Brain microvascular endothelial cell (primary cell): Measurements from ENCODE around the gene ZNF594.

ENCODE experiments used
- DNase-seq: peaks from one replicate; pipeline ENCODE4 v3.0.0-alpha.2; 2020
- H3K27ac ChIP-seq: fragments of 250-450 bp; sonication (Bioruptor Pico); 2 replicates; pipeline ENCODE4 v1.5.1; 2020; ENCODE audit warnings: mild to moderate bottlenecking, moderate library complexity
- H3K27me3 ChIP-seq: fragments of 250-450 bp; sonication (Bioruptor Pico); replicated peaks from 2 replicates; pipeline ENCODE4 v1.5.1; 2020; ENCODE audit warnings: mild to moderate bottlenecking
- H3K36me3 ChIP-seq: fragments of 250-450 bp; sonication (Bioruptor Pico); replicated peaks from 2 replicates; pipeline ENCODE4 v1.5.1; 2020; ENCODE audit warnings: mild to moderate bottlenecking
- H3K4me3 ChIP-seq: 2 replicates; pipeline ENCODE4 v1.5.1; 2011; ENCODE audit warnings: low read depth, mild to moderate bottlenecking, control low read depth, low read length, moderate library complexity
- in situ Hi-C: cut with HindIII; loops from 2 replicates; pipeline ENCODE4 v1.10.0; 2017; ENCODE audit warnings: low sequenced_read_pairs, low pct_ligation_motif_present
- TF ChIP-seq, protein P1 (sequence below): IDR thresholded peaks from 2 replicates; pipeline ENCODE4 v1.5.1; 2011; ENCODE audit warnings: low read depth, mild to moderate bottlenecking, moderate library complexity, low read length, control low read depth, inconsistent platforms; ENCODE audit errors: missing control alignments

ZNF594 gene

DNA sequence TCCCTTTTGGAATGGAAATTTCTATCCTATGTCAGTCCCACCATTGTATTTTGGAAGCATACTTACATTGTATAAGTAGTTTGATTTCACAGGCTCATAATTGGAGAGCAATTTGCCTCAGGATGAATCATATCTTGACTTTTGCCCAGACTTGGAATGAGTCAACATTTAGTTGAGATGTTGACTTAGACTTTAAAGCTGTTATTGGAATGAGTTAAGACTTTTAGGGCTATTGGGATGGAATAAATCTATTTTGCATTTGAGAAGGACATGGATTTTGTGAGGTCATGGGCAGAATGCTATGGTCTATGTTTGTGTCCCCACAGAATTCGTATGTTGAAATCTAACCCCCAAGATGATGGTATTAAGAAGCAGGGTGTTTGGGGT is 12.2 kb upstream of the ZNF594 start:
- peak; percentile 39 for DNase-seq
- H3K36me3 ChIP-seq = no peaks in the 10 kb centered on the region
- TF ChIP-seq, protein P1, sequence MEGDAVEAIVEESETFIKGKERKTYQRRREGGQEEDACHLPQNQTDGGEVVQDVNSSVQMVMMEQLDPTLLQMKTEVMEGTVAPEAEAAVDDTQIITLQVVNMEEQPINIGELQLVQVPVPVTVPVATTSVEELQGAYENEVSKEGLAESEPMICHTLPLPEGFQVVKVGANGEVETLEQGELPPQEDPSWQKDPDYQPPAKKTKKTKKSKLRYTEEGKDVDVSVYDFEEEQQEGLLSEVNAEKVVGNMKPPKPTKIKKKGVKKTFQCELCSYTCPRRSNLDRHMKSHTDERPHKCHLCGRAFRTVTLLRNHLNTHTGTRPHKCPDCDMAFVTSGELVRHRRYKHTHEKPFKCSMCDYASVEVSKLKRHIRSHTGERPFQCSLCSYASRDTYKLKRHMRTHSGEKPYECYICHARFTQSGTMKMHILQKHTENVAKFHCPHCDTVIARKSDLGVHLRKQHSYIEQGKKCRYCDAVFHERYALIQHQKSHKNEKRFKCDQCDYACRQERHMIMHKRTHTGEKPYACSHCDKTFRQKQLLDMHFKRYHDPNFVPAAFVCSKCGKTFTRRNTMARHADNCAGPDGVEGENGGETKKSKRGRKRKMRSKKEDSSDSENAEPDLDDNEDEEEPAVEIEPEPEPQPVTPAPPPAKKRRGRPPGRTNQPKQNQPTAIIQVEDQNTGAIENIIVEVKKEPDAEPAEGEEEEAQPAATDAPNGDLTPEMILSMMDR = no peak
- in situ Hi-C loops = no loop called here
- no peaks in the 10 kb centered on the region for H3K27me3 ChIP-seq
- H3K4me3 ChIP-seq = no peak overlapping the region
- no peak overlapping the region for H3K27ac ChIP-seq

DNA sequence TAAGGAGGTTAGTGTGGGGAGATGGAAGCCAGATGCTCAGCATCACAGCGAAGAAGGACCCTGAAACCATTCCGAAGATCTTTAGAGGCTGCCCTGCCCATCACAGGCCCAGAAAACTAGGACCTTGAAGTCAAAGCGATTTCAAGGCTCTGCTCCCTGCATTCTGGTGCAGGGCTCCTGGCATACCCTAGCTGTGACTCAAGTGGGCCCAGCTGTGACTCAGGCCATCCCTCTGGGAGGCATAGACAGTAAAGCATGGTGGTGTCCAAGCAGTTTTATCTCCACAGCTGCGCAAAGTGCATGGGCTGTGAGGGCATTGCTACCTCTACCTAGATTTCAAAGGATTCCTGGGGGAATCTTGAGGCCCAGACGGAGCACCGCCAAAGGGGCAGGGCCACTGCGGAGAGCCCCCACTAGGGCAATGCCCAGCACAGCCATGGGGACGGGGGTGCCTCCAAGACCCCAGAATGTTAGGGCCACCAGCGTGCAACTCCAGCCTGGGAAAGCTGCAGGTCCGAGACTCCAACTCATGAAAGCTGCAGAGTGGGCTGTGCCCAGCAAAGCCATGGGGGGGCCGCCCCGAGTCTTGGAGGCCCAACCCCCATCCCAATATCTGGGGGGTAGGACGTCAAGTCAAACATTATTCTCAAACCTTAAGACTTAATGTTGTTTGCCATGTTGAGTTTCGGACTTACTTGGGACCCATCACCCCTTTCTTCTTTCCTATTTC is 11.7 kb upstream of the ZNF594 start:
- Histone ChIP-seq H3K36me3 (no peaks in the 10 kb centered on the region), H3K27me3 (no peaks in the 10 kb centered on the region), H3K4me3 (no peak overlapping the region), H3K27ac (no peak overlapping the region)
- TF ChIP-seq, protein P1 = no peak
- peak; percentile 32 for DNase-seq
- in situ Hi-C loops = no loop called here

DNA sequence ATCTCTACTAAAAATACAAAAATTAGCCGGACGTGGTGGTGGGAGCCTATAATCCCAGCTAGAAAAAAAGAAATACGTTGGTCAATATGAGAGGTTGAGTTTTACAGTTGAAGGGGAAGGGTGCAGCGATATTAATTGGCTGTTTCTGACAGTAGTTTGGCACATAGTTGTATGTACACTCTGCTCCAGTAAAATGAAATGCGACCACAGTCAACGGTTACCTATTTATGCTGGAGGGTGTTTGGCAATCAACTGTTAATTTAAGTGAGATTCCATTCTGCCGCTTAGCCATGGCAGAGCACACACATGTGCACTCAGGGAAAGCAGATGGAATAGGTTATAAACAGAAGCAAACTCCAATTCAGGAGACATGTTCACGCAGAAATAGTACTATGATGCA is 9.3 kb upstream of the ZNF594 start:
- H3K27ac ChIP-seq = no peak overlapping the region
- TF ChIP-seq, protein P1 = no peak
- no peak for DNase-seq
- H3K4me3 ChIP-seq = no peak overlapping the region
- no peaks in the 10 kb centered on the region for H3K36me3 ChIP-seq
- no peaks in the 10 kb centered on the region for H3K27me3 ChIP-seq
- in situ Hi-C loops = no loop called here

DNA sequence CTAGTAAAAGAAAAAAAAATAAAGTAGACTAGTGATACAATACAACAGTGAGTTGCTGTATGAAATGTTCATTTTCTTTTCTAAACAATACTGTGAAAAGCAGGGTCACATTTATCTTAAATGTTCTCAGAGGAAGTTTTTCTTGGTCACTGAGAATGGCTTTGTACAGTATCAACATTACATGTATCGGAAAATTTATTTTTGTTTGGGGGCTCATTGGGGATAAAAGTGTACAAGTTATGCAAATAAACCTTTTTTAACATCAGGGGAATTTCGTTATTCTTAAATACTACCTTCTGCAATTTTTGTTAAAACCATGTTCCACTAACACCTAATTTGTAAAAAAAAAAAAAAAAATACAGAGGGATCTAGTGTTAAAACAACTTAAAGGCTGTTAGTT is 8.7 kb upstream of the ZNF594 start:
- H3K27ac ChIP-seq = no peak overlapping the region
- in situ Hi-C loops = no loop called here
- H3K27me3 ChIP-seq = no peaks in the 10 kb centered on the region
- TF ChIP-seq, protein P1 = no peak
- H3K36me3 ChIP-seq = no peaks in the 10 kb centered on the region
- H3K4me3 ChIP-seq = no peak overlapping the region
- no peak for DNase-seq

DNA sequence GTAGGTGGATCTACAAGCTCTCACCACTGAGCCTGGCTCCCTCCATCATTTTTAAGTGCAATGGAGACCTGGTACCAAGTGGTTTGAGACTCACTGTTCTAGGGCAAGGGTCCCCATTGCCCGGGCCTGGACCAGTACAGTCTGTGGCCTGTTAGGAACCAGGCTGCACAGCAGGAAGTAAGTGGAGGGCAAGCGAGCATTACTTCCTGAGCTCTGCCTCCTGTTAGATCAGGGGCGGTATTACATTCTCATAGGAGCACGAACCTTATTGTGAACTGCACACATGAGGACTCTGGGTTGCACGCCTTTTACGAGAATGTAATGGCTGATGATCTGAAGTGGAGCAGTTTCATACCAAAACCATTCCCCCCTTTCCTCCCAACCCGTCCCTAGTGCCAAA is 6.8 kb upstream of the ZNF594 start:
- no peak for DNase-seq
- in situ Hi-C loops = no loop called here

More for the DNA sequence above, 6.8 kb upstream of the ZNF594 start:
- Histone ChIP-seq H3K27ac (no peak overlapping the region), H3K36me3 (no peaks in the 10 kb centered on the region), H3K4me3 (no peak overlapping the region), H3K27me3 (no peaks in the 10 kb centered on the region)
- TF ChIP-seq, protein P1 = no peak
